Mucosa of descending colon (tissue), 3 donors: ENCODE data around the gene NCMAP. TPM values are rescaled to one million over a fixed set of nuclear protein-coding genes. Genes with fewer than 3 reads are reported as not detected.
A peak's percentile ranks its signal among the peaks of the same experiment; 100 is the strongest.

Experiments
- ATAC-seq: fragments of 200-7000 bp; cut with Tn5 transposase; one replicate; pipeline ENCODE4 v1.9.1; 2020; ENCODE audit warnings: mild to moderate bottlenecking, moderate library complexity
- DNase-seq, 3 donors: peaks; one replicate each; pipeline ENCODE4 v3.0.0-alpha.2; 2020
- H3K36me3 ChIP-seq: fragments of 200-600 bp; one replicate; pipeline ENCODE4 v1.8.0; 2021; ENCODE audit warnings: low read depth, mild to moderate bottlenecking
- H3K4me1 ChIP-seq: fragments of 200-600 bp; one replicate; pipeline ENCODE4 v1.8.0; 2021; ENCODE audit warnings: low read depth, mild to moderate bottlenecking
- H3K4me3 ChIP-seq: fragments of 200-600 bp; one replicate; pipeline ENCODE4 v1.8.0; 2021; ENCODE audit warnings: mild to moderate bottlenecking
- H3K9me3 ChIP-seq: fragments of 200-600 bp; one replicate; pipeline ENCODE4 v1.8.0; 2021; ENCODE audit warnings: mild to moderate bottlenecking
- intact Hi-C, 2 donors: fragments of 100-400 bp; cut with DNase I in 1 of 2; cut with micrococcal nuclease in 1 of 2; formaldehyde crosslinking; loops; one replicate each; pipeline versions ENCODE4 v1.11.0 to v1.11.1; 2022; cut with DNase I, micrococcal nuclease
- total RNA-seq, 3 donors: library from RNA; stranded (reverse); fragmentation: NEBNext Ultra II Directional in 2 of 3; extraction: Animal tissue kit (Norgen Biotek cat#: 25700) in 2 of 3; gene quantifications; one replicate each; pipeline versions ENCODE4 v1.2.1 to v1.2.4, GENCODE V29; 2021 to 2023
- TF ChIP-seq, protein P1 (sequence below): fragments of 200-600 bp; IDR thresholded peaks from one replicate; pipeline ENCODE4 v1.8.0; 2022; ENCODE audit warnings: antibody characterized with exemption, mild to moderate bottlenecking
- donor health status: DM: no; HTN: no; CAD: no; lungs with moderate emphysema.
- donor health status: DM: no; HTN: no; CAD: no.
- donor health status: DM: no; HTN: yes; CAD: no.

Gene NCMAP
- total RNA-seq, 3 donors from 2014 or later: 0.60 to 1.9 (median 1.9) TPM

DNA sequence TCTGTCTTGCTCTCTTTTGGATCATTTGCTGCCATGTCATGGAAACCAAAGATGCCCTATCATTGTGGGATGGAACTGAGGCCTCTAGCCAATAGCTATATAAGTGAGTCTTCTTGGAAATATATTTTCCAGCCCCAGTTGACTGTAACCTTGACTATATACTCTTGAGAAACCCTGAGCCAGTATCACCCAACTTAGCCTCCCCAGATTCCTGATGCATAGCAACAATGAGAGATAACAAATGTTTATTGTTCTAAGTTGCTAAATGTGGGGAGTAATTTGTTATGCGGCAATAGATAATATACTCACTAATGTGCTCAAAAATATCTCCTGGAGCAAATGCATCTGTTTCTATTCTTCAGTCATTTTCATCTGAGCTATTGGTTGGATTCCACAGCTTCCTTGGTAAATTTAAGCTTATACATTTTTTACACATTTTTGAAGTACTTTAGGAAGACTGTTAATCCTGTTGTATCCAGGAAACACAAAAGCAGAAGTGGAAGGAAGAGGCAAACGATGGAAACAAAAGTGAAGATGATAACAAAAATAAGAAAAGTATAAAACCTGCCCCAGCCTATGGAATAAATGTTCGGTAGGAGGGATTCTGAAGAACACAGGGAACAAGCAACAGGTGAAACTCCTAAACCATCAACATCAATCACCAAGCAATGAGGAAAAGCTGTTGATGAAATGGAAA is 80.9 kb downstream of the NCMAP start:
- no peak for ATAC-seq
- Histone ChIP-seq H3K4me3 (no peak overlapping the region), H3K36me3 (no peaks in the 10 kb centered on the region), H3K4me1 (peaks cover 2% of the 10 kb centered on the region), H3K9me3 (no peaks in the 10 kb centered on the region)
- intact Hi-C loops: no loop called here
- DNase-seq: no peak
- TF ChIP-seq, protein P1, sequence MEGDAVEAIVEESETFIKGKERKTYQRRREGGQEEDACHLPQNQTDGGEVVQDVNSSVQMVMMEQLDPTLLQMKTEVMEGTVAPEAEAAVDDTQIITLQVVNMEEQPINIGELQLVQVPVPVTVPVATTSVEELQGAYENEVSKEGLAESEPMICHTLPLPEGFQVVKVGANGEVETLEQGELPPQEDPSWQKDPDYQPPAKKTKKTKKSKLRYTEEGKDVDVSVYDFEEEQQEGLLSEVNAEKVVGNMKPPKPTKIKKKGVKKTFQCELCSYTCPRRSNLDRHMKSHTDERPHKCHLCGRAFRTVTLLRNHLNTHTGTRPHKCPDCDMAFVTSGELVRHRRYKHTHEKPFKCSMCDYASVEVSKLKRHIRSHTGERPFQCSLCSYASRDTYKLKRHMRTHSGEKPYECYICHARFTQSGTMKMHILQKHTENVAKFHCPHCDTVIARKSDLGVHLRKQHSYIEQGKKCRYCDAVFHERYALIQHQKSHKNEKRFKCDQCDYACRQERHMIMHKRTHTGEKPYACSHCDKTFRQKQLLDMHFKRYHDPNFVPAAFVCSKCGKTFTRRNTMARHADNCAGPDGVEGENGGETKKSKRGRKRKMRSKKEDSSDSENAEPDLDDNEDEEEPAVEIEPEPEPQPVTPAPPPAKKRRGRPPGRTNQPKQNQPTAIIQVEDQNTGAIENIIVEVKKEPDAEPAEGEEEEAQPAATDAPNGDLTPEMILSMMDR: no peak

DNA sequence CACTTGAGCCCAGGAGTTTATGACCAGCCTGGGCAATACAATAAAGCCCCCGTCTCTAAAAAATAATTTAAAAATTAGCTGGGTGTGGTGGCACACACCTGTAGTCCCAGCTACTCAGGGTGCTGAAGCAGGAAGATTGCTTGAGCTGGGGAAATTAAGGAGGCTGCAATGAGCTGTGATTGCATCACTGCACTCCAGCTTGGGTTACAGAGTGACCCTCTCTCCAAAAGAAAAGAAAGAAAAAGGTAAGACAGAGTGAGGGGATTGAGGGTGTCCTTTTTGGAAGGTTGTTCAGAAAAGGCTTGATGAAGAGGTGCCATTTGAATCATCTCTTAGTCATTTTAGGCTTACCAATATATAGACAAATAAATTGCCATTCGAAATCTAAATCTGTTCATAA is 83.2 kb downstream of the NCMAP start:
- ATAC-seq (no peak), DNase-seq (no peak)
- H3K36me3 ChIP-seq: no peaks in the 10 kb centered on the region
- intact Hi-C loops: no loop called here
- TF ChIP-seq, protein P1: no peak
- H3K4me1 ChIP-seq: peaks cover 6% of the 10 kb centered on the region
- no peak overlapping the region for H3K4me3 ChIP-seq
- H3K9me3 ChIP-seq: no peaks in the 10 kb centered on the region

DNA sequence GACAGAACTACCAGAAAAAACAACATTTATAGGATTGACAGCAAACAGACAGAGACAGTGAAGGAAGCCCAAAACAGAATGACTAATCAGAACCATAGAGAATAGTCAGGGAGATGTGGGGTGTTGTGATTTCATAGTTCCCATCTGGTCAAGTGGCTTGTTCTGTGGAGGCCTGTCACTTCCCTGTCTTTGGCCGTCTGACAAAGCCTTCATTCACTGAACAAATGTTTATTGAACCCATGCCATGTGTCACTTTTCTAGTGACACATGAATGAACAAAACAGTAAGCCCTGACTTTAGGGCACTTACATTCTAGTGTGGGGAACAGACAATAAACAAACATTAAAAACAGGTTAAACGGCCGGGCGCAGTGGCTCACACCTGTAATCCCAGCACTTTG is 84.0 kb downstream of the NCMAP start:
- Histone ChIP-seq H3K9me3 (no peaks in the 10 kb centered on the region), H3K4me1 (peaks cover 12% of the 10 kb centered on the region), H3K4me3 (no peak overlapping the region), H3K36me3 (no peaks in the 10 kb centered on the region)
- TF ChIP-seq, protein P1: no peak
- no peak for DNase-seq
- intact Hi-C loops: no loop called here
- ATAC-seq: no peak

DNA sequence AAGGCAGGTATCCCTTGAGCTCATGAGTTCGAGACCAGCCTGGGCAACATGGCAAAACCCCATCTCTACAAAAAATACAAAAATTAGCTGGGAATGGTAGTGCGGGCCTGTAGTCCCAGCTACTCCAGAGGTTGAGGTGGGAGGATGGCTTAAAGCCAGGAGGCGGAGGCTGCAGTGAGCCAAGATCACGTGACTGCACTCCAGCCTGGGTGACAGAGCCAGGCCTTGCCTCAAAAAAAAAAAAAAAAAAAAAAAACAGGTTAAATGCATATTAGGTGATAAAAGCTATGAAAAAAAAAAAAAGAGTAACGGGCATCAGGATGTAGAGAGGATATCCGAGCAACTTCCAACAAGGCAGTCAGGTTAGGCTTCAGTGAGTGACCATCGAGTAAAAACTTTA is 84.4 kb downstream of the NCMAP start:
- no peak for ATAC-seq
- peak in 2 of 3 donors; percentile 28 to 33 for DNase-seq

DNA sequence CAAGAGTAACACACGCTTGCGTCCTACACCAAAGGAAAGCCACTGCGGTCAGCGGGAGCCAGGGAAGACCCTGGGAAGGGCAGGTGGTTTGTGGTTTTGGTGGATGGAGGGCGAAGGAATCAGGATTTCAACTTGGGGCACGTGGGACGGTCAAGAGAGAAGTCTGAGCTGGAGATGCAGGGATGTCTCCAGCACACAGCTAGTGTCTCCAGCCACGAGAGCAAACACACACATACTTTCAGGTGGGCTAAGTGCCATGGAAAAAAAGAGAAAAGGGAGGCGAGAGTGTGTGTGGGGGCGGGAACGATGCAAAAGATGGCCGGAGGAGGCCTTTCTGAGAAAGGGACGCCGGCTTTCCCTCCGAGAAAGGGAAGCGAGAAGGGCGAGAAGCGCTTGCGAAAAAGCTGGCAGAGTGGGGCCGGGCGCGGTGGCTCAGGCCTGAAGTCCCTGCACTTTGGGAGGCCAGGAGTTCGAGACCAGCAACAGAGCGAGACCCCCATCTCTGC is 85.8 kb downstream of the NCMAP start:
- ATAC-seq: no peak
- intact Hi-C loops: no loop called here
- Histone ChIP-seq H3K9me3 (no peaks in the 10 kb centered on the region), H3K4me1 (peaks cover 22% of the 10 kb centered on the region), H3K4me3 (no peak overlapping the region), H3K36me3 (no peaks in the 10 kb centered on the region)
- peak; percentile 40 to 69 (median 63) for DNase-seq
- TF ChIP-seq, protein P1: no peak

More for the DNA sequence above, 84.4 kb downstream of the NCMAP start:
- peaks cover 15% of the 10 kb centered on the region for H3K4me1 ChIP-seq
- intact Hi-C loops: no loop called here
- no peak overlapping the region for H3K4me3 ChIP-seq
- TF ChIP-seq, protein P1: no peak
- no peaks in the 10 kb centered on the region for H3K9me3 ChIP-seq
- no peaks in the 10 kb centered on the region for H3K36me3 ChIP-seq
